ENCODE measurements around the gene HM13.

HM13 gene

DNA sequence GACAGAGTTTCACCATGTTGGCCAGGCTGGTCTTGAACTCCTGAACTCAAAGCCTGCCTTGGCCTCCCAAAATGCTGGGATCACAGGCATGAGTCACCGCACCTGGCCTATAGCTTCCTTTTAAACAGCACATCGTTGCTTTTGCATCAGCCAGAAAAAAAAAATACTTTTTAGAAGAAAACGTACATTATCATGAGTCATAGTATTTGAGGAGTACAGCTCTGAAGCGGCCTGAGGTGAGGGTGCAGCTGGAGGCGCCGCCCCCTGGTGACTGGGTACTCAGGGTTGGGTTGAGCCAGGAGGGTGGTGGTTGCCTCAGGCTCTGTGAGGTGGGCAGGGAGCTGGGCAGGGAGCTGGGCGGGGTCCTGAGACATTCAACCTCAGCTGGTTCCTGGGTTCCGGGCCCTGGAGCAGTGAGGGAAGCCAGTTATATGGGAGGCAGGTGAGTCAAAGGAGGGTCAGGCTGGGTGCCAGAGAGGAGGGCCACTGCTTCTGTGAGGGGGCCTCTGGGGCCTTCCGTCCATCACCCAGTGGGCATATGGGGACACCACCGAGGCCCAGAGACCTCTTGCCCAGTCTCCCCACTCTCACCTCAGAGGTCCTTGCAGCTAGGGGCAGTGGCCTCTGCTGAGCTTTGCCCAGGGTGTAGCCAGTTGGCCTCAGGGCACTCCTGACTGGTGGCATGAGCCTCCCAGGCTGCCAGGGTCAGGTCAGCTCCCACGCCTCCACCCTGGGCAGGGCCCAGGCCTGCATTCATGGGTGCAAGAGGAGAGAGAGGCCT is 79.2 kb downstream of the HM13 start:
- Histone ChIP-seq H2BK120ac (ENCODE audit: low read depth, low read length) (no peak overlapping the region), H3K27me3 (ENCODE audit: insufficient read depth, low read length, poor library complexity) (no peaks in the 10 kb centered on the region), H3K79me2 (ENCODE audit: control insufficient read depth, insufficient read depth, low read length) (no peaks in the 10 kb centered on the region), H3K36me3 (ENCODE audit: control insufficient read depth, insufficient read depth, low read length) (no peaks in the 10 kb centered on the region), H3K79me1 (ENCODE audit: low read length) (no peaks in the 10 kb centered on the region), H3K9ac (ENCODE audit: low read length) (no peak overlapping the region), H3K4me3 (ENCODE audit: low read length) (no peak overlapping the region), H4K8ac (ENCODE audit: low read depth, low read length) (no peak overlapping the region), H3K4ac (ENCODE audit: low read depth, low read length) (peak overlapping the region; percentile 7), H3K4me1 (ENCODE audit: control insufficient read depth, low read depth, low read length) (peaks cover 17% of the 10 kb centered on the region), H3K27ac (ENCODE audit: low read depth, low read length) (no peak overlapping the region), H3K56ac (ENCODE audit: low read length) (peak overlapping the region; percentile 61), H3K4me2 (ENCODE audit: low read length) (no peak overlapping the region), H2AK5ac (ENCODE audit: low read length) (peak overlapping the region; percentile 73), H2BK5ac (ENCODE audit: low read length) (no peak overlapping the region), H4K5ac (ENCODE audit: low read length) (no peak overlapping the region), H3K18ac (ENCODE audit: low read length) (no peak overlapping the region), H2BK15ac (replicated peaks; ENCODE audit: low read depth) (no peak overlapping the region), H3K23ac (ENCODE audit: low read length) (no peak overlapping the region)
- no peak for DNase-seq
- WGBS (ENCODE audit: extremely low coverage, insufficient coverage, low lambda C conversion rate): no CpG with 5 or more reads among the region's 11 CpGs

DNA sequence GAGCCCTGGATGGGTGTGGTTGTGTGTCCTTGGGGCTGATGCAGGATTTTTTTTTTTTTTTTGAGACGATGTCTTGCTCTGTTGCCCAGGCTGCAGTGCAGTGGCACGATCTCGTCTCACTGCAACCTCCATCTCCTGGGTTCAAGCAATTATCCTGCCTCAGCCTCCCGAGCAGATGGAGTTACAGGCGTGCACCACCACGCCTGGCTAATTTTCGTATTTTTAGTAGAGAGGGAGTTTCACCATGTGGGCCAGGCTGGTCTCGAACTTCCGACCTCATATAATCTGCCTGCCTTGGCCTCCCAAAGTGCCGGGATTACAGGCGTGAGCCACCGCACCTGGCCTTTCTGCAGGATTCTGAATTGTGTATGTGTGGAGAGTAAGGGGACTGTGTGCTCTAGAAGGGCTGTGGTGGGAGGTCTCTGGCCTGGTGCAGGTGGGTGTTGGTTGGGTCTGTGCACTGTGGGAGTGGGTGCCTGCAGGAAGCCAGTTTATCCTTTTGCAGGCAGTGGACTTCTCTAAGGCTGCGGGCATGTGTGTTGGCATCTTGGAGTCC is 79.8 kb downstream of the HM13 start:
- Histone ChIP-seq H3K79me2 (ENCODE audit: control insufficient read depth, insufficient read depth, low read length) (no peaks in the 10 kb centered on the region), H2BK120ac (ENCODE audit: low read depth, low read length) (no peak overlapping the region), H3K18ac (ENCODE audit: low read length) (no peak overlapping the region), H4K8ac (ENCODE audit: low read depth, low read length) (no peak overlapping the region), H2BK15ac (replicated peaks; ENCODE audit: low read depth) (no peak overlapping the region), H3K23ac (ENCODE audit: low read length) (no peak overlapping the region), H2BK5ac (ENCODE audit: low read length) (peak overlapping the region; percentile 98), H3K79me1 (ENCODE audit: low read length) (no peaks in the 10 kb centered on the region), H3K9ac (ENCODE audit: low read length) (peak overlapping the region; percentile 70), H3K4ac (ENCODE audit: low read depth, low read length) (no peak overlapping the region), H3K56ac (ENCODE audit: low read length) (peak overlapping the region; percentile 94), H3K27ac (ENCODE audit: low read depth, low read length) (peak overlapping the region; percentile 37), H3K27me3 (ENCODE audit: insufficient read depth, low read length, poor library complexity) (no peaks in the 10 kb centered on the region), H3K4me2 (ENCODE audit: low read length) (no peak overlapping the region), H2AK5ac (ENCODE audit: low read length) (peak overlapping the region; percentile 100), H3K4me3 (ENCODE audit: low read length) (no peak overlapping the region), H3K36me3 (ENCODE audit: control insufficient read depth, insufficient read depth, low read length) (no peaks in the 10 kb centered on the region), H3K4me1 (ENCODE audit: control insufficient read depth, low read depth, low read length) (peaks cover 17% of the 10 kb centered on the region), H4K5ac (ENCODE audit: low read length) (no peak overlapping the region)
- no peak for DNase-seq
- no CpG with 5 or more reads among the region's 13 CpGs for WGBS (ENCODE audit: extremely low coverage, insufficient coverage, low lambda C conversion rate)

DNA sequence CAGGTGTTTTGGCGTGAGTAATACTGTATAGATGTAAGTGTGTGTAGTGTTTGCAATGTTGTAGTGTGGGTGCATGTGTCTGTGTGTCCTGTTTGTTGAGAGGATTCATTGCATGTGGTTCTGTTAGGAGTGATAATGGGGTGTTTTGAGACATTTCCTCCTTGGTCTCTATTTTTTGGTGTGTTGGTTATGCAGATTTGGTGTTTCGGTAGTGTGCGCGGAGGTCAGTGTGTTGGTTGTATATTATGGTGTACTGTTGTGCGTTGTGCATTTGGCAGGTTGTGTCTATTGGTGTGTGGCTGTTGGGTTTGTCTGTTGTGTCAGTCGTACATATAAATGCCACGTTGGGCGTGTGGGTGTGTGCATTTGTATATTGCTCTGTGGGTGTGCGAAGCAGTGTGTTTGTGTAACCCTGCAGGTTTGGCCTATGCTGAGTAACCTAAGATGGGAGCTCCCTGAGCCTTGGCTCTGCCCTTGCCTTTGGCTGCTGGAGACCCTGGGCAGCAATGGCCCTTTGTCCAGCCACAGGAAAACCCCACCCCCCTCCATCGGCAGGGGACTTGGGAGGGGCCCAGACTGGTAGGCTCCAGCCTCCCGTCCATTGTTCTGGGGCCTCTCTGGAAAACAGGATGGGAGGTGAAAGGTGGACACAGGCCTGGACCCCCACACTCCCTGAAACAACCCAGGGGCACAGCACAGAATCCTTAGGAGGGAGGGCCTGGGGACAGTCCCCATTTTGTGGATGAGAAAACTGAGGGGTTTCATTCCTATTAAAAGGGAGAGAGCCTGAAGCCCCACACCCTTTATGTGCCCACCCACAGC is 80.5 kb downstream of the HM13 start:
- DNase-seq: peak; percentile 83
- Histone ChIP-seq H2BK15ac (replicated peaks; ENCODE audit: low read depth) (no peak overlapping the region), H3K18ac (ENCODE audit: low read length) (peak overlapping the region; percentile 43), H3K4me1 (ENCODE audit: control insufficient read depth, low read depth, low read length) (peaks cover 17% of the 10 kb centered on the region), H3K9ac (ENCODE audit: low read length) (peak overlapping the region; percentile 70), H2BK5ac (ENCODE audit: low read length) (peak overlapping the region; percentile 98), H3K4ac (ENCODE audit: low read depth, low read length) (peak overlapping the region; percentile 66), H2AK5ac (ENCODE audit: low read length) (peak overlapping the region; percentile 100), H3K4me3 (ENCODE audit: low read length) (no peak overlapping the region), H4K8ac (ENCODE audit: low read depth, low read length) (no peak overlapping the region), H3K79me2 (ENCODE audit: control insufficient read depth, insufficient read depth, low read length) (no peaks in the 10 kb centered on the region), H3K27ac (ENCODE audit: low read depth, low read length) (peak overlapping the region; percentile 37), H3K56ac (ENCODE audit: low read length) (peak overlapping the region; percentile 94), H3K79me1 (ENCODE audit: low read length) (no peaks in the 10 kb centered on the region), H4K5ac (ENCODE audit: low read length) (no peak overlapping the region), H3K27me3 (ENCODE audit: insufficient read depth, low read length, poor library complexity) (no peaks in the 10 kb centered on the region), H3K23ac (ENCODE audit: low read length) (peak overlapping the region; percentile 11), H2BK120ac (ENCODE audit: low read depth, low read length) (no peak overlapping the region), H3K36me3 (ENCODE audit: control insufficient read depth, insufficient read depth, low read length) (no peaks in the 10 kb centered on the region), H3K4me2 (ENCODE audit: low read length) (no peak overlapping the region)
- 100% methylated on average over 3 of the region's 11 CpGs for WGBS (ENCODE audit: extremely low coverage, insufficient coverage, low lambda C conversion rate)

DNA sequence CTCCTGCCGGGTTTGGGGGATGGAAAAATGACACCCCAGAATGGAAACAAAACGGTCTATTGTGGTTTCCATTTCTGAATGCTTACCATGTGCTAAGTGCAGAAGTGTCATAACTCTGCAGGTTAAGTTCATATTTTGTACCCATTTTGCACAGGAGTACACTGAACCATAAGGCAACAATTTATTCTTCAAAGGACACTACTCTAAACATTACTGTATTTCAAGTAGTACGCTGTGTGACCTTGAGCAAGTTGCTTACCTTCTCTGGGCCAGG is 81.1 kb downstream of the HM13 start:
- Histone ChIP-seq H2BK15ac (replicated peaks; ENCODE audit: low read depth) (no peak overlapping the region), H3K27ac (ENCODE audit: low read depth, low read length) (peak overlapping the region; percentile 37), H4K8ac (ENCODE audit: low read depth, low read length) (no peak overlapping the region), H3K27me3 (ENCODE audit: insufficient read depth, low read length, poor library complexity) (no peaks in the 10 kb centered on the region), H2BK120ac (ENCODE audit: low read depth, low read length) (no peak overlapping the region), H3K4me2 (ENCODE audit: low read length) (no peak overlapping the region), H3K4me1 (ENCODE audit: control insufficient read depth, low read depth, low read length) (peaks cover 17% of the 10 kb centered on the region), H2BK5ac (ENCODE audit: low read length) (peak overlapping the region; percentile 38), H3K79me1 (ENCODE audit: low read length) (no peaks in the 10 kb centered on the region), H3K23ac (ENCODE audit: low read length) (no peak overlapping the region), H3K4ac (ENCODE audit: low read depth, low read length) (peak overlapping the region; percentile 66), H2AK5ac (ENCODE audit: low read length) (peak overlapping the region; percentile 77), H3K79me2 (ENCODE audit: control insufficient read depth, insufficient read depth, low read length) (no peaks in the 10 kb centered on the region), H3K18ac (ENCODE audit: low read length) (peak overlapping the region; percentile 43), H4K5ac (ENCODE audit: low read length) (peak overlapping the region; percentile 90), H3K56ac (ENCODE audit: low read length) (peak overlapping the region; percentile 94), H3K4me3 (ENCODE audit: low read length) (no peak overlapping the region), H3K36me3 (ENCODE audit: control insufficient read depth, insufficient read depth, low read length) (no peaks in the 10 kb centered on the region), H3K9ac (ENCODE audit: low read length) (peak overlapping the region; percentile 31)
- WGBS (ENCODE audit: extremely low coverage, insufficient coverage, low lambda C conversion rate): no CpG with 5 or more reads among the region's 3 CpGs
- no peak for DNase-seq

DNA sequence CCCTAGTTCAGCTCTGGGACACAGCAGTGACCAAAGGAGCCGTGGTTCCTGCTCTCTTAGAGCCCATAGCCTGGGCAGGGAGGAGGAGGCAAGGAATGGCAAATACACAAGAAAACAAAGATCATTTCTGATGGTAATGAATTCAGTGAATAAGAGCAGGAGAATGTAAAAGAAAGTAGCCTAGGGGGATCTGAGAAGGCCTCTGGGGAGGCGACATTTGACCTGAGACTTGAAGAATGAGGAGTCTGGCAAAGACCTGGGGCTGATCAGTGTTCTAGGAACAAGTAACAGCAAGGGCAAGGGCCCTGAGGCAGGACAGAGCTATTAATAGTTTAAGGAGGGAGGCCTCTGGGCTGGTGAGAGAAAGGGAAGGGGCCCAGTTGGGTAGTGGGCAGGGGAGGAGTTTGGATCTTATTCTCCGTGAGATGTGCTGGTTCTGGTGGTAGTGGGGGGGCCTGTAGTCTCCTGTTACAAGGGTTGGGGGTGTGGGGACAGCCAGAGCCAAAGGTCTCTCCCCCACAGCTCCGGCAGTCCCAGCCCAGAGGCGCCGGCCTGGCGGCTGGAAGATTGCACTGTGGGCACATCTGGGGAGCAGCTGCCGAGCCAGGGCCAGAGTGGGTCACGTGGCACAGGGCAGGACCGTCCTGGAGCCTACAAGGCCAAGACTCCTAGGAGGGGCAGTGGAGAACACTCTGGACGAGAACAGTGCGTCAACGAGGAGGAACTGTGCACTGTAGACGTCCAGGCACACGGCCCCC is 81.6 kb downstream of the HM13 start:
- Histone ChIP-seq H3K56ac (ENCODE audit: low read length) (peak overlapping the region; percentile 94), H3K18ac (ENCODE audit: low read length) (peak overlapping the region; percentile 23), H3K4me2 (ENCODE audit: low read length) (no peak overlapping the region), H3K27ac (ENCODE audit: low read depth, low read length) (peak overlapping the region; percentile 37), H4K5ac (ENCODE audit: low read length) (peak overlapping the region; percentile 90), H2BK15ac (replicated peaks; ENCODE audit: low read depth) (no peak overlapping the region), H2BK120ac (ENCODE audit: low read depth, low read length) (peak overlapping the region; percentile 5), H4K8ac (ENCODE audit: low read depth, low read length) (no peak overlapping the region), H3K36me3 (ENCODE audit: control insufficient read depth, insufficient read depth, low read length) (no peaks in the 10 kb centered on the region), H3K4ac (ENCODE audit: low read depth, low read length) (peak overlapping the region; percentile 44), H3K4me3 (ENCODE audit: low read length) (no peak overlapping the region), H3K79me2 (ENCODE audit: control insufficient read depth, insufficient read depth, low read length) (no peaks in the 10 kb centered on the region), H3K79me1 (ENCODE audit: low read length) (no peaks in the 10 kb centered on the region), H3K4me1 (ENCODE audit: control insufficient read depth, low read depth, low read length) (peaks cover 17% of the 10 kb centered on the region), H3K23ac (ENCODE audit: low read length) (peak overlapping the region; percentile 82), H2AK5ac (ENCODE audit: low read length) (peak overlapping the region; percentile 93), H3K9ac (ENCODE audit: low read length) (peak overlapping the region; percentile 57), H2BK5ac (ENCODE audit: low read length) (peak overlapping the region; percentile 95), H3K27me3 (ENCODE audit: insufficient read depth, low read length, poor library complexity) (no peaks in the 10 kb centered on the region)
- WGBS (ENCODE audit: extremely low coverage, insufficient coverage, low lambda C conversion rate): no CpG with 5 or more reads among the region's 15 CpGs
- peak; percentile 98 for DNase-seq

All from mesendoderm (in vitro differentiated cells).